ENCODE data around the gene URGCP.
A peak's percentile ranks its signal among the peaks of the same experiment; 100 is the strongest.

URGCP gene, protein sequence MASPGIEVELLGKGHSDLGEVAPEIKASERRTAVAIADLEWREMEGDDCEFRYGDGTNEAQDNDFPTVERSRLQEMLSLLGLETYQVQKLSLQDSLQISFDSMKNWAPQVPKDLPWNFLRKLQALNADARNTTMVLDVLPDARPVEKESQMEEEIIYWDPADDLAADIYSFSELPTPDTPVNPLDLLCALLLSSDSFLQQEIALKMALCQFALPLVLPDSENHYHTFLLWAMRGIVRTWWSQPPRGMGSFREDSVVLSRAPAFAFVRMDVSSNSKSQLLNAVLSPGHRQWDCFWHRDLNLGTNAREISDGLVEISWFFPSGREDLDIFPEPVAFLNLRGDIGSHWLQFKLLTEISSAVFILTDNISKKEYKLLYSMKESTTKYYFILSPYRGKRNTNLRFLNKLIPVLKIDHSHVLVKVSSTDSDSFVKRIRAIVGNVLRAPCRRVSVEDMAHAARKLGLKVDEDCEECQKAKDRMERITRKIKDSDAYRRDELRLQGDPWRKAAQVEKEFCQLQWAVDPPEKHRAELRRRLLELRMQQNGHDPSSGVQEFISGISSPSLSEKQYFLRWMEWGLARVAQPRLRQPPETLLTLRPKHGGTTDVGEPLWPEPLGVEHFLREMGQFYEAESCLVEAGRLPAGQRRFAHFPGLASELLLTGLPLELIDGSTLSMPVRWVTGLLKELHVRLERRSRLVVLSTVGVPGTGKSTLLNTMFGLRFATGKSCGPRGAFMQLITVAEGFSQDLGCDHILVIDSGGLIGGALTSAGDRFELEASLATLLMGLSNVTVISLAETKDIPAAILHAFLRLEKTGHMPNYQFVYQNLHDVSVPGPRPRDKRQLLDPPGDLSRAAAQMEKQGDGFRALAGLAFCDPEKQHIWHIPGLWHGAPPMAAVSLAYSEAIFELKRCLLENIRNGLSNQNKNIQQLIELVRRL

DNA sequence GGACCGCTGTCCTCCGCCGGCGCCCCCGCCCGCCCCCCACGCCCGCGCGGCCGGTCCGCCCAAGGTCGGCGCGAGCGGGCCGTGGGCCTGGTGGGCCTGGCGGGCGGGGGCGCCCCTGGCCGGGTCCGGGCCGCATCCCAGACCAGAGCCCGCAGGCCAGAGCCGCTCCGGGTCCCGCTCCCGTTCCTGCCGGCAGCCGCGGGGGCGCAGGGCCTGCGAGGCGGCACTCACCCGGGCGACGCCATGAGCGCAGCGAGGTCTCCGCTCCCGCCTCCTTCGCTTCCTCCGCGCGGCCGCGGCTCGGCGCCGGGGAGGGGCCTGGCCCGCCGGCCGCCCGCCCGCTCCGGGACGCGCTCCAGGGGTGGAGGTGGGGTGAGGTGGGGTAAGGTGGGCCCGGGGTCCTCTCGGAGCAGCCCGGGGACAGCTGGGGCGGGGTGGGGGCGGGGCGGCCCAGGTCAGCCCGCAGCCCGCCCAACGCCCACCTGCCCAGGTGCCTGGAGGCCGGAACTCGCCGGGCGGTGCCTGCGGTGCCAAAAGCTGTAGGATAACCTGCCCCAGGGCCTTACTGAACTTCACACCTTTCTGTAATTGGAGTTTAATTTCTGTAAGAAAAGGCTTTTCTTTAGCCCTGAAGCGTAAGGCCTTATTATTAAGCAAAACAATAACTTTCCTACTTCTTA, at the start of gene URGCP:
Gene URGCP, minus strand, starts transcription at position 266 of the 680 bp plus-strand sequence. Its CDS starts 21 bp downstream, at position 245.
- DNase-seq, result peak; percentile 17

DNA sequence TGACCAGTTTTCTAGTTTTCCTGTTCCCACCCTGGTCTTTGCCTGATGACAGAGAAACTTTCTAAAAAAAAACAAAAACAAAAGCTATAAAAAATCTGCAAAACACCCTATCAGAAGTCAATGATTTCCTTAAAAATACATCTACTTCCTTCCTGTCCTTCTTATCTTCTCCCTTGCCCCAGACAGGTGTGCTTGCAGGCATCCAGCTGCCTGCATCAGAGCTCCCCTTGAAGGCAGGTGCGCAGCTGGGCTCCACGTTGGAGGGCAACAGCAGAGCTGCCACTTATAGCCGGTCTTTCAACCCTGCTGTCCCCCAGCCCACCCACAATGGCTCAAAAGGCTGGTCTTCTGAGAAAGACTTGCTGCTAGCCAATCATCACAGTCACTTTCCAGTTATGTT, 49.6 kb upstream of the URGCP start:
- DNase-seq, result no peak

DNA sequence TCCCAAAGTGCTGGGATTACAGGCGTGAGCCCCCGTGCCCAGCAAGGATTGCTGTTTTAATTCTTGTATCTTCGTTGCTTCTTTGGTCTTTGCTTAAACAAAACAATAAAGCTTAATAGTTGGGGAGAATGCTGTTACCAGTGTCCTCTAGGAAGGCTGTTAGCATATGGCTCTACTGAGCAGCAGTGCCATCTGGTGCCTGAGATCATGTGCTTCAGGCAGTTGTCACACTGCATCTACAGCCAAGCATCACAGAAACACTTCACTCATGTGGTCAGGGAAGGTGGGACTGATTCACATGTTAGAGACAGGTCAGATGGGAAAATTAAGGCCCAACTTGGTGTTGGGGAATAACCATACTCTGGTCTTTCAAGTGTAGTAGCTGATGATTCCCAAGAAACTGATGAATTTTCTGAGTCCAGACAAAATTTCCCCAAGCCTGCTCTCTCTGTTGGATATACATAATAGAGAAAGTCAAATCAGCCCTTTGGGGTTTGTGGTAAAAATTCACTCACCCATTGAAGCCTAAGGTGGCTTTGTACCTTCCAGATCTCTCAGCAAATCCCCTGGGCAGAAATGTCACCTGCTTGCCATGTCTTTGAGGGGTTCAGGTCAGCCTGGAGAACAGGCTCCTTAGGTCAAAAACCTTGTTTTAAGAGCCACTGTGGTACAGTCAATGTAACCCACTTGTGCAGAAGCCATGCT, 48.3 kb upstream of the URGCP start:
- DNase-seq, result peak; percentile 9

DNA sequence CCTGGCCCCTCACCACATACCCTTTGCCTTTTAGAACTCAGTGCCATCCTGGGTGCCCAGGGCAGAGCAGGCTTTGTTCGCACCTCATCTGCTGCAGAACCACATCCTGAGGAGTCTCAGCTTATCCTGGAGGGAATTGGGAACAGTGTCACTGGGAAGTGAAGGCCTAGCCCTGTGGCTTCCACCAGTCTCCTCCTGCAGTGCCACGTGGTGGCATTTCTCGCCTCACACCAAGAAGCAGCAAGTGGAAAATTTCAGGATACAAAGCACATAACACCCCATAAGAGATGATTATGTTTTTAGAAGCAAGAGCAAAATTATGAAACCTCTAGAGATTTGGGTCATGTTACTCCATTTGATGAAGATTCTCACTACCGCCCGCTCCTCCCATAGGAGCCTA, 46.7 kb upstream of the URGCP start:
- no peak for DNase-seq

DNA sequence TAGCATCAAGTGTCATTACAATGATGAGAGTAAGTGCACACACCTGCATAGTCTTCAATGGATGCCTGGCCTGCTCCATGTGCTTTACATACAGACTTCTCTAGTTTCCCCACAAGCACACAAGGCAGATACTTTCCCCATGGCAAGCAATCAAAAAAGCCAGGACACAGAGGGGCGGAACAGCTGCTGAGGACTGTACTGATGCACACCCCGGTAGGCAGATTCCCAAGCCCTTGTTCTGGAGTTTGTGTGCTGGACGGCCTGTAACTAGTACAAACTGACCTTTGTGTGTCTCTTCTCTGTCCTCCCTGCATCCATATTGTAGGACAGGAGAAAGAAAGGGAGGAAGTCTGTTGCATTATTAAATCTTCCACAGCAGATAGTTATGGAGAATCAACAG, 45.6 kb upstream of the URGCP start:
- no peak for DNase-seq

DNA sequence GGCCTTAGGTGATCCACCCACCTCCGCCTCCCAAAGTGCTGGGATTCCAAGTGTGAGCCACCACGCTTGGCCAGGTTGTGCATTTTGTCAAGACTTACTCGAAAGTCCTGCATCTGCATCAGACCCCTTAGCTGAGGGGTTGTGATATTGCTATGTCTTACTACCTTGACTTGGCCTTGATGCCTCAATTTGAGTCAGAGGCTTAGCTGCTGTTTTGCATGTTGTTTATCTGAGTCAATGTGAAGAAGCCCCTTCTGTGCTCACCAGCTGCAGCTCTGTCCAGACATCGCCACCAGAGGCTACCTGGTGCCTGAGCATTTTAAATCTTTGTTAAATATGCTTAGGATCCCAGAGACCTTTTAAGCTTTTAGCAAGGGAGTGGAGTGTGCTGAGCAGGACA, 37.9 kb upstream of the URGCP start:
- DNase-seq, result no peak

DNA sequence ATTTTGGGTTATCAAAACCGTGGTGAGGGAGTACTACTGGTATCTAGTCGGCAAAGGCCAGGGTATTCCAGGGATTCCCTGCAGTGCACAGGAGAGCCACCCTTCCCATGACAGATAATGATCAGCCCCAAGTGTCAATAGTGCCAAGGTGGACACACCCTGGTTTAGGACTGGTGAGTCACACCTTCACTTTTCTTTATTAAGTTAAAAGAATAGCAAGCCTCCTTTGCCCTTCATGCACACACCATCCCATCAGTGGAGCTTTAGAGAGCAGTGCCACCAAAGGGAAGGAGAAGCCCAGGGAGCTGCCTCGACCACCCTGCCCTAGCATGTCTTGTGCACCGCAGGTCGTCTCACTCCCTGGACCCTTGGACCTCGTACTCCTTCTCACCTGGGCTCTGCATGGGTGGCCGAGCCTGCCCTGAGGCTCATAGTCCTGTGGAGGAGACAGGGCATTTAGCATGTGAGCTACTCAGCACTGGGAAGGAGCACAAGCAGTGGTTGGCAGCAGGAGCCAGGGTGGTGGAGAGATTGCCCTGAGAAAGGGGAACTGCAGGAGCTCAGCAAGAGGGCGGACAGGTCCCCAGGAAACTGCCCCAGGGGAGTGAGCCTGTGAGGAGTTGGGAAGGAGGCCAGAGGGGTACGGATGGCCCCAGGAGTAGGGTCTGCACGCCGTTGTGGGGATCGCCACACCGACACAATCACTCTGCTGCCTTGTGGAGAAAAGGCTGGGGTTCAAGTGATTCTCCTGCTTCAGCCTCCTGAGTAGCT, 37.2 kb upstream of the URGCP start:
- no peak for DNase-seq

DNA sequence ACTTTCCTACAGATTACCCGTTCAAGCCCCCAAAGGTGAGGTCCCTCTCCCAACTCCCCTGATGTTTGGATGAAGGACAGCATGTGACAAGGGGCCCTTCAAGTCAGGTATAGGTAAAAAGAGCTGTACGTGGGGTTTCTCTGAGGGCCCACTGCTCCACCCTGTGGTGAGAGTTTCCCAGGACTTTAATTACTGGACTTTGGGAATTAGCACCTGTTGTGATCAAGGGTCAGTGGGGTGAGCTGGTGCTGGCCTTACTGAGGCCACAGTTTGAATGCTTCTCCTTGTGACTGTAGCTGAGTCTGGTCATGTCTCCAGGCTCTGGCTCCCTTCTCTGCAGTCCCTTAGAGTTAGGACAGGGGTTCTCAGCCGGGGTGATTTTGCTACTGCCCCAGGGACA, 36.6 kb upstream of the URGCP start:
- DNase-seq, result no peak

DNA sequence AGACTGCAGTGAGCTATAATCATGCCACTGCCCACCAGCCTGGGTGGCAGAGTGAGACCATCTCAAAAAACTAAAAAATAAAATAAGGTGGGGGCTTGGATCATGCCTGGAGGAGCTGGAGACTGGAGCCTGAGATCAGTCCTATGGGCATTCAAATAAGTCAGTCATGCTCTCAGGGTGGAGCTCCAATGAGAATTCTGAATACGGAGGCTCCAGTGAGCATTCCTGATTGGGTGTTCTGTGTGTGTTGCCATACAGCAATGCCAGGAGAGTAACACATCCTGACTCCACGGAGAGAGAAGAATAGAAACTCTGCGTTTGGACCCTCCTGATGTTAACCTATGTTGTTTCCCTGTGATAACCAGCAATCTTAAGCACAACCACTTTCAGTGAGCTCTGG, 35.9 kb upstream of the URGCP start:
- no peak for DNase-seq

DNA sequence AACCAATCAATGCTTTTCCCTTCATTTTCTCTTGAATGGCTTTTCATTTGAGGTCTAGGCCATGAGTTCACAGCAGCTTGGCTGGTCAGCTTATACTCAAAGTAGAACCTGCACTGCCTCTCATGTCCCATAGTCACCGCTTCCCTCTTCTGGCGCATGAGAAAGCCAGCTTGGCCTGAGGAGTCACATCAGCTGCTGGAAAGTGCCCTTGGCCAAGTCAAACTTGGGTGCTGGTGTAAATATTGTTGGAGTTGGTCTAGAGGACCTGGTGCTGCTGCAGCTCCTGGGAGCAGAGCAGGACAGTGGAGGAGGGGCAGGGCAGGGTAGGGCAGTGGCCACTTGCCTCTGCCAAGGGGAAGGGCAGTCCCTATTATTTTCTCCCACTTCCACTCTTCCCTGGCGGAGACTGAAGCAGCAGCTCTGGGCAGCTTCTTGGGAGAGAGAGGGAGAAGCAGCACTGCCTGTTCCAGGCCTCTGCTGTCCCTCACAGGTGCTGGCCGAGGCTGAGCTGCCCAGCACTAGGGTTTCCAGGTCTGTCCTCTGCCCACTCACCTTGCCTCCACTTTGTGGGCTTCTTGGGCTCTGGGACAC, 32.6 kb upstream of the URGCP start:
- no peak for DNase-seq

DNA sequence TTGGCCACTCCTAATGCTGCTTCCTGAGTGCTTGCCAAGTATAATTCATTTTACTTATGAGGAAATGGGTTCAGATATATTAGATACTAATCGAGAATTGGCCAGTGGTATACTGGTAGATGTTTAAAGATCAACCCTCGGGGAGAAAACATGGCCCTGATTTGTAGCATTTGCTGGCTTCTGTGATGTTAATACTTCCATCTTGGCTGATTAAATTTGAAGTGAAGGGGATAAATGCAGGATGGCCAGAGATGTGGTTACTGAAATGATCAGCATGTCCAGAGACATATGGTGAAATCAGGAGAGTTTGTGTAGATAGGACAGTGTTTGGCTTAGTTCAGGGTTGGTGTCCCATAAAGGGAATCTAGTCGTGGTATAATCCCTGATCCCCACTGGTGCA, 31.0 kb upstream of the URGCP start:
- no peak for DNase-seq

DNA sequence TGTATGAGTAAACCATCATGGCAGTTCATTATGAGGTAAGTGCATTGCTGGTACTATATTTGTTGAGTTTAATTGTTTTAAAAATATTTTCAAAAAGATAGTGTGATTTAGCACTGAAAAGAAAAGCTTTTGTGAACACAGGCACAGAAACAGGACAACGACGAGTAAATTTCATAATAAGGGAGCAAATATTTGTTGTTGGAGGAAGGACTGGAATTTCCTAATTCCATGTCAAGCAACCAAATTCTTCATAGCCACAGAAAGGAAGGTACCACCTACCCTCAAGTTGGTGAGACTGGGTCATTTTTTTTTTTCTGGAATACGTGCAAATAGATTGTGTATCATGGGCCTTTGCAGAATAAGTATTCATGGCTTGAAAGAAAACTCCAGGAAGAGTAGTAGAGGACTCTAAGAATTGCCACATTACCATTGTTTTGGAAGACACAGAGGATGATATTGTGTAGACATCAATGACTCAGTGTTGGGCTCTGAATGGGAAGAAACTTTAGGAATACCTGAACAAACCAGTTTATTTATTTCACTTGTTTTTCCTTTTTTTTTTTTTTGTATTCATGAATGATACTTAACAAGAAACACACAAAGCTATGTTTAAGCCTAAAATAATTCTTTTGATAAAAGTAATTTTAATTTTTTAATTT, 27.6 kb upstream of the URGCP start:
- DNase-seq, result no peak

DNA sequence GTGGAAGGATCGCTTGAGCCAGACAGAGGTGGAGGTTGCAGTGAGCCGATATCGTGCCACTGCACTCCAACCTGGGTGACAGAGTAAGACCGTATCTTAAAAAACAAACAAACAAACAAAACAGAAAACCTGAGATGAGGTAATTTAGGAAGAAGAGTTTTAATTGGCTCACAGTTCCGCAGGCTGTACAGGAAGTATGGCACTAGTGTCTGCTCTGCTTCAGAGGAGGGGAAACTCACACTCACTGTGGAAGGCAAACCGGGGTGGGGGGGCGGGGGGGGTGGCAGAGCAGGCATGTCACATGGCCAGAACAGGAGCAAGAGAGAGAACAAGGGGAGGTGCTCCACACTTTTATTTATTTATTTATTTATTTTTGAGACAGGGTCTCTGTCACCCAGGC, 24.9 kb upstream of the URGCP start:
- DNase-seq, result no peak

DNA sequence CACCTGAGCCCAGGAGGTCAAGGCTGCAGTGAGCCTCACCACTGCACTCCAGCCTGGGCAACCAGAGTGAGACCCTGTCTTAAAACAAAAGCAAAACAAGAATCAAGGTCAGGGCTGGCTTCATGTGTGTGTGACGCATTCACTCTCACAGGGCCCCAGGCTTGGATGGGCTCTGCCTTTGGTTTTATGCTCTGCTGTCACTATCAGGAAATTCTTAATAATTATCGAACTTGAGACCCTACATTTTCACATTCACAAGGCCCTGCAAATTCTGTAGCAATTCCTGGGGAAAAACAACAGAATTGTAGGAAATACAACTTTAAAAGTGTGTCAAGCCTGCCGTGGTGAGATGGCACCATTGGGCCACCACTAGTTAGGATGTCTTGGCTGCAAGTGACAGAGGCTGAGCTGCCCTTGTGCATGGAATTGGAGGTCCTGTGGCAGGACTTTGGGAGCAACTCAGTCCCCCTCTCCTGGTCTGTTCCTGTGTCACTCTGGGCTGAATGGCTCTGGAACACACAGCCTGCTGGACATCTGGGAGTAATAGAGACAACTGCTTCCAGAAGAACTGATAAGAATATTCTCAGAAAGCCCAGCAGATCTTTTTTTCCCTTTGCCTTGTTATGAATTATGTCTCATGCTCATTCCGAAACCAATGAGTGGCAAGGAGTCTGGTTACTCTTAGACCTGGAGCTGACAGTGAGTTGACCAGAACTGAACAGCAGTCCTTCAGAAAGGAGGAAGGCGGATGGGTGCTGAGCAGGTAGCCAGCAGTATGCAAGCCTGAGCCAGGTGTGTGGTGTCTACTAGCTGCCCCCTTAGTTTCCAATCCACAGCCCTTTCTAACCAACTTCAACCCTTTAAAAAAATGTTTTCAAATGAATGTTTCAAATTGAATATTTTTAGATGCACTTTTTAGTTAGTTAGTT, 23.4 kb upstream of the URGCP start:
- no peak for DNase-seq

DNA sequence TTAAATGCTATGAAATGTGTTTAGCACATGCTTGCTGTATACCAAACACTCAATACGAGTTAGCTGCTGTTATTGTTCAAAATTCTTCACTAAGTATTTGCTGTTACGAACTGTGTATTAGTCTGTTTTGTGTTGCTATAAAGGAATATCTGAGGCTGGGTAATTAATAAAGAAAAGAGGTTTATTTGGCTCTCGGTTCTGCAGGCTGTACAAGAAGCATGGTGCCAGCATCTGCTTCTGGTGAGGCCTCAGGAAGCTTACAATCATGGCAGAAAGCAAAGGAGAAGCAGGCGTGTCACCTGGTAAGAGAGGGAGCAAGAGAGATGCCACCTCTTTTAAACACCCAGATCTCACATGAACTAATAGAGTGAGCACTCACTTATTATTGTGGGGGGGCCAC, 21.4 kb upstream of the URGCP start:
- no peak for DNase-seq

DNA sequence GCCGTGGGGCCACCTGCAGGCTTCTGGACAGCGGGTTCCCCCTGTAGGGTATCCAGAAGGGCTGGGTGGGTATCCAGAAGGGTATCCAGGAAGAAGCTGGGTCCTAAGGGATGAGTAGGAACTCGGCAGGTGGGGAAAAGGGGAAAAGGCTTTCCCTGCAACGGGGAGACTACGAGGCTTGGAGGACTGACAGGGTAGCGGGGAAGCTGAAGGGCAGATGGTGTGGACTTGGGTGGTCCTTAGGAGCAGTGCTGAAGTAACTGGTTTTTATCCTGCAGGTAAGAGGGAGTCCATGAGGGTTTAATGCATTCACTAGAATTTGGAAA, 20.4 kb upstream of the URGCP start:
- DNase-seq, result no peak

DNA sequence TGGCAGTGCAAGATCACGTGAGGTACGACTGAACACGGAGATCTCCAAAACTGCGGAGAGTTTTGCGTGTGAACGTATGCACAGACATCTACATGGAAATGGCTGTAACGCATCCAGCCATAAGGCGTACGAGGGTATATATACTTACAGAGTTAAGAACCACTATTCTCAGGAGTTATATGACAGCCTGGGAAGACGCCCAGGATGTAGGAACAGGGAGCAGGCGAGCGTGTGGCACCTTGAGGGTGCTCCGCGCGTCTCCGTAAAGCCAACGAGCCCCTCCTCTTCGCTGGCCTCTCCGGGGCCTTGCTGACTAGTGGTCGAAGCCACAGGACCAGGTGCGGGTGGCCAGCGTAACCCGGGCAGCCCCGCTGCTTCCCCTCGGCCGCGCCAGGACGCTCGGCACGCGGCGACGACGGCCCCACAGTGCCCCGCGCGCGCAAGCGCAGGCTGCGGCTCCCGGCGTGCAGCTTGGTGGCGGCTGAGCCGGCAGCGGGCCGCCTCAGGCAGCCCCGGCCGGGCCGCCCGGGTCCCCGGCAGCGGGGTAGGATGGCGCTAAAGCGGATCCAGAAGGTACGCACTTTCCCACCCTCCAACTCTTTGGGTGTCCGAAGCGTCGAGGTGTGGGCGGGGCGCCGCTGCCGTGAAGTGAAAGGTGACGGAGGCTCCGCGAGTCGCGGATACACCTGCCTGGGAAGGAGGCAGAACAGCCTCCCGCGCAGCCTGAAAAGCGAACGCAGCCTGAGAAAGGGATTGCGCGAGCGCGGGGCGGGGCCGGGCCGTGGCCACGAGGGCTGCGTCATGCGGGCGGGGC, 19.8 kb upstream of the URGCP start, which contains the start of gene UBE2D4:
Gene UBE2D4, plus strand, starts transcription at position 453 of the 814 bp plus-strand sequence. Its CDS starts 97 bp downstream, at position 550.
- peak; percentile 57 for DNase-seq

DNA sequence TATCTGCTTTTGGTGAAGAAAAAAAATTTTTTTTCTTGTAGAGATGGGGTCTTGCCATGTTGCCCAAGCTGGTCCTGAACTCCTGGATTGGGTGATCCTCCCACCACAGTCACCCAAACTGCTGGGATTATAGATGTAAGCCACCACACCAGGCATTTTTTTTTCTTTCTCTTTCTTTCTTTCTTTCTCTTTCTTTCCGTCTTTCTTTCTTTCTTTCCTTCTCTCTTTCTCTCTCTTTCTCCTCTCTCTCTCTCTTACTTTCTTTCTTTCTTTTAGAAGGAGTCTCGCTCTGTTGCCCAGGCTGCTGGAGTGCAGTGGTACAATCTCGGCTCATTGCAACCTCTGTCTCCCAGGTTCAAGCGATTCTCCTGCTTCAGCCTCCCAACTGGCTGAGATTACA, 16.3 kb upstream of the URGCP start:
- no peak for DNase-seq

DNA sequence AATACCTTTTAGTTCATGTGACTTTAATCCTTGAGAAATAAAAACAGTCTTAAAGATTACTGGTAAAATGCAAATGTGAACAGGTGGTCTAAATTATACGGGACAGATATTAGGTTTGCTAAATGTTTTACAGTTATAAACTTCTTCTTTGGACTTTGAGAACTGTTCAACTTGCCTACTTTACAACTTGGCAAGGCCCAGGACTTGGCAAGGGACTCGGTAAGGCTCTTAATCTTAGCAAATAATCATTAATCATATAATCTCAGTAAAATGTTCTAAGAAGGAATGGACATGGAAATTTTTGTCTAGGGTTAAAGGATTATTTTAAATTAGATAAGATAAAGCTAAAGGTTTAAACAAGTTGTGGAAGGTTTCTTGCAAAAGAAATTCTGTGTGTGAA, 15.0 kb upstream of the URGCP start:
- DNase-seq, result no peak
